ENCODE measurements around the gene ATP7A. TPM values are rescaled to one million over a fixed set of nuclear protein-coding genes. Genes with fewer than 3 reads are reported as not detected.
"Not testable (repeated sequence)": the region's sequence is repeated elsewhere in the genome, so short reads cannot be mapped to it uniquely, and the experiment has no call there.

The ATP7A gene
- polyA plus RNA-seq, 12 donors, result 7.5 to 11.5 (median 10.1) TPM; not detected in 1

GRCh38 chrX:78027798-78028197 lies 117.3 kb downstream of the ATP7A start:
- DNase-seq, result no peak

GRCh38 chrX:78029663-78030062 lies 119.2 kb downstream of the ATP7A start:
- peak; percentile 12 for DNase-seq

- DNase-seq, result no peak
Measured at GRCh38 chrX:78035061-78035460, 124.6 kb downstream of the ATP7A start.

GRCh38 chrX:78037881-78038280 lies 127.4 kb downstream of the ATP7A start:
- DNase-seq, result no peak

GRCh38 chrX:78042601-78043000 lies 132.1 kb downstream of the ATP7A start:
- no peak for DNase-seq

- no peak for DNase-seq
Measured at GRCh38 chrX:78046362-78046761, 135.9 kb downstream of the ATP7A start.

GRCh38 chrX:78048052-78048451 lies 137.6 kb downstream of the ATP7A start:
- no peak for DNase-seq

GRCh38 chrX:78063687-78064086 lies 153.2 kb downstream of the ATP7A start:
- DNase-seq, result no peak

- DNase-seq, result no peak
Measured at GRCh38 chrX:78064152-78064551, 153.7 kb downstream of the ATP7A start.

- not testable (repeated sequence) for DNase-seq
Measured at GRCh38 chrX:78064698-78065601, 154.5 kb downstream of the ATP7A start.

- no peak for DNase-seq
Measured at GRCh38 chrX:78066110-78066509, 155.6 kb downstream of the ATP7A start.

- DNase-seq, result no peak
Measured at GRCh38 chrX:78071331-78071730, 160.8 kb downstream of the ATP7A start.

- DNase-seq, result not testable (repeated sequence)
Measured at GRCh38 chrX:78073147-78074077, 162.9 kb downstream of the ATP7A start.

GRCh38 chrX:78074088-78074487 lies 163.6 kb downstream of the ATP7A start:
- no peak for DNase-seq

- DNase-seq, result no peak
Measured at GRCh38 chrX:78075787-78076389, 165.4 kb downstream of the ATP7A start.

- not testable (repeated sequence) for DNase-seq
Measured at GRCh38 chrX:78081413-78081812, 170.9 kb downstream of the ATP7A start.

- DNase-seq, result no peak
Measured at GRCh38 chrX:78092296-78092695, 181.8 kb downstream of the ATP7A start.

GRCh38 chrX:78098108-78098507 lies 187.6 kb downstream of the ATP7A start:
- DNase-seq, result no peak
